GM19452 (cell line): ENCODE results near the gene FAM133A.

Experiments
- ATAC-seq: cut with Tn5 transposase; IDR thresholded peaks from one replicate; pipeline ENCODE4 v1.9.1; 2021; ENCODE audit not compliant: unreplicated experiment

Gene FAM133A

DNA sequence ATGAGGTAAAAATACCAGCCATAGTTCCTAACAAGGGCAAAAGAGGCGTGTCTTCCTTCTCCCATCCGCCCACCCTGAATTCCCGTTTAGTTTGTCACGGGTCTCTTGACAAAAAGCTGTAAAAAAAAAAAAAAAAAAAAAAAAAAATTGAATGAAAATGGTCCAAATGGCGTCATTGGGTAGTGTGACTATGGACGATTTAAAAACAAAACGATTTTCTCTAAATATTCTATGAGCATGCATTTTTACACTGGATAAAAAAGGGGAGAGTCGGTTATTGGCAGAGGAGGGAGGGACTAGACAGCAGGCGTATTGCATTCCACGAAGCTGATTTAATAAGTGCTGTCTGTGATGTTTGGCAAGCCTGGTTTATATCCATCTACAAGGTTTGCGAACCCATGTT, at the start of gene FAM133A:
Gene FAM133A (plus strand): TSS at position 338 of the 403 bp plus-strand sequence. CDS start 35,214 bp downstream, outside the sequence.
- ATAC-seq, result no peak

DNA sequence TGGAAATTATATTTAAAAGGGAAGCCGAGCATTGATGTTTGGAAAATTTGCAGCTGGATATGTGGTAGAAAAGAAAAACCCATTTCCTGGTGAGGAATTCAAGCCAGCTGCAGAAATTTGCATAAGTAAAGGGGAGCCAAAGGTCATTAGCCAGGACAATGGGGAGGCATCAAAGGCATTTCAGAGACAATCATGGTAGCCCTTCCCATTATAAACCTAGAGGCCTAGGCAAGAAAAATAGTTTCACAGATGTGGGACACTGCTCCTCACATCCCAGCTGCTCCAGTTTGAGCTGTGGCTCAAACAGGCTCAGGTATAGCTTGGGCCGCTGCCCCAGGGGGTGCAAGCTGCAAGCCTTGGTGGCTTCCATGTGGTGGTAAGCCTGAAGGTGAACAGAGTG, 36.4 kb upstream of the FAM133A start:
- ATAC-seq, result no peak

DNA sequence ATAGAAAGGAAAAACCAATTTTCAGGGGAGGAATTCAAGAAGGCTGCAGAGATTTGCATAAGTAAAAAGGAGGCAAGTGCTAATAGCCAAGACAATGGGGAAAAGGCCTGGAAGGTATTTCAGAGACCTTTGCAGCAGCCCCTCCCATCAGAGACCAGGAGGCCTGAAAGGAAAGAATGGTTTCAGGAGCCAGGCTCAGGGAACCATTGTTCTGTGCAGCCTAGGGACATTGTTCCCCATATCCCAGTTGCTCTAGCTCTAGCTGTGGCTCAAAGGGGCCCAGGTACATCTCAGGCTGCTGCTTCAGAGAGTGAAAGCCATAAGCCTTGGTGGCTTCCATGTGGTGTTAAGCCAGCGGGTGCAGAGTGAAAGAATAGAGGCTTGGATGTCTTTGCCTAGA, 24.6 kb upstream of the FAM133A start:
- ATAC-seq, result no peak

DNA sequence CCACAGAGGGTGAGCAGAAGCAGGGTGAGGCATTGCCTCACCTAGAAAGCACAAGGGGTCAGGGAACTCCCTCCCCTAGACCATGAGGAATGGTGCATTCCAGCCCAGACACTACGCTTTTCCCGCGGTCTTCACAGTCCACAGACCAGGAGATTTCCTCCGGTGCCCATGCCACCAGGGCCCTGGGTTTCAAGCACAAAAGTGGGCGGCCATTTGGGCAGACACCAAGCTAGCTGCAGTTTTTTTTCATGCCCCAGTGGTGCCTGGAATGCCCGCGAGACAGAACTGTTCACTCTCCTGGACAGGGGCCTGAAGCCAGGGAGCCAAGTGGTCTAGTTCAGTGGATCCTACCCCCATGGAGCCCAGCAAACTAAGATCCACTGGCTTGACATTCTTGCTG, 13.4 kb upstream of the FAM133A start:
- no peak for ATAC-seq

DNA sequence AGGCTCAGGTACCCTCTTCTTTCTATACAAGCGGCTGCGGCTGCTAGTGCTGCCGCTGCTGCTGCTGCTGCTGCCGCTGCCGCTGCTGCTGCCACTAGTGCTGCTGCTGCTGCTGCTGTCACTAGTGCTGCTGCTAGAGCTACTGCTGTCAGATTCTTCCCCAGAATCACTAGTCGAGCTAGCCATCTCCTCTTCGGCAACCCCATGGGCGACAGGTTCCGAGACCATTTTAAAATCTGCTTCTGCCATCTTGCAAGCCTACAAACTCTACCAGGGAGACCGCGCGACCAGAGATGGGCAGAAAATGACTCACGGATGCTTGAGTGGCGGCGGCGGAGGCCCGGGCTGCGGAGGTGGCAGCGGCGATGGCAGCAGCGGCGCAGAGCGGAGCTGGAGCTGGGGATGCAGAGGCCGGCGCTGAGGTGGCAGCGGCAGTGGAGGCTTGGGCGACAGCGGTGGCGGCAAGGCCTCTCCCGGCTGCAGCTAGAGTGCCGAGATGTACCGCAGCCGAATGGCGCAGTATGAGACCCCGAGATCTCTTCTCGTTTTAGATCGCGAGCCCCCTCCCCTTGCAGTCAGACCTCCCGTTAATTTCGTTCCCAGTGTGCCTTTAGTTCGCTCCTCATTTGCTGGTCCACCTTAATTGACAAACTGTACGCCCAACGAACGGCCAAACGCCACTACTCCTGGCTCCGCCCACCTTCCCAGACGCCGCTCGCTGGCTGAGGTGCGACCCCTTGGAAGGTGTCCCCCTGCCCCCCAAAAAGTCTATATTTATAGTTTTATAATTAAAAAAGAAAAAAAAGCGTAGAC, 744 bp upstream of the FAM133A start, which contains the start of gene NAP1L3:
Gene NAP1L3 (minus strand): TSS at position 523 of the 813 bp plus-strand sequence. CDS start 274 bp downstream, at position 249.
- ATAC-seq, result no peak

DNA sequence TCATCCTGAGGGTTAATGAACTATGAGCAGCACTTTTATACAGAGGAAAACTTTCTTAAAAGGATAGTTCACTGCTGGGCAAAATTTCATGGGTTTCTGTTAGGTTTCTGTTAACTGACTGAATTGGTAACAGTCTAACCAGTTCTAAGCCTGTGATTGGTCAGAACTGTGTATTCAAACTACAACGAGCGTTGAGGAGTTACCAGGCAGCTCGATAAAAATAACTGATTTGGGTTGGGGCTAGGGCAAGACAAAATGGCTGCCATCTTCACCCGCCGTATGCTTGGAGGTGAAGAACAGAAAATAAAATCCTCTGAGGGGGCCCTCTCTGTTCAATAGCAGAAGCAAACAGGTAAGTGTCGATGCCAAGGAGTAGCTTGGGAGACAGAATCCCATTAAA, 22.0 kb downstream of the FAM133A start:
- no peak for ATAC-seq

DNA sequence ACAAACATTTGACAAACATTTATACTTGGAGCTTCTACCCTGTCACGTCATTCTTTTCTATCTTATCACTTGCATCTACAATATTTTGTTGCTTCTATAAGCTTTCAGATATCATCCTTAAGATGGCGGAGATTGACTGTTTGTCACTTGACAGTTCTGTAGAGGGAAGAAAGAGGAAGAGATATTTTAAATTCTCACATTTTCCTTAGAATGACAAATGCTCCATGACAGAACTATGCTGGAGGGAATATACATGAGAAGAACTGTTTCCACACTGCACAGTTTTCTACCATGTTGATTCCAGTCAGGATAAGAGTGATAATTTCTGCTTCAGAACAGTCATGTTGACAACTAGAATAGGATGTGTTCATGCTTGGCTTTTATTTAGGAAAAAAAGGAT, 29.7 kb downstream of the FAM133A start:
- ATAC-seq, result no peak

DNA sequence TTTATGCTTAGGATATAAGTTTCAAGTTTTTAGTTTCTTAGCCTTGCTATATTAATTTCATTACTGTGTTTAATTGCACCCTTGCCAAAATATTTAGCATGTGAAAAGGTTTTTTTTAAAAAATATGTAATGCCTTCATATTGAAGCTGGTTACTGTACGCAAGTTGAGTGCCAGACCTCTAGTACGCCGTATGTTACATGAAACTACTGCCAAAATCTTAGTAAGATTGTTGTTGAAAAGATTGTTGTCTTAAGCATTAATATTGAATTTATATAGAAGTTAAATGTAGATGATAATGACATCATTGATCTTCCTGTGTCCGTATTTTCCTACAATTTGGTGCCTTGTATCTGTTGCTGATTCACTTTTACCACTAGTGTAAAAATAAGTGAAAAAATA, 37.1 kb downstream of the FAM133A start:
- ATAC-seq, result no peak

DNA sequence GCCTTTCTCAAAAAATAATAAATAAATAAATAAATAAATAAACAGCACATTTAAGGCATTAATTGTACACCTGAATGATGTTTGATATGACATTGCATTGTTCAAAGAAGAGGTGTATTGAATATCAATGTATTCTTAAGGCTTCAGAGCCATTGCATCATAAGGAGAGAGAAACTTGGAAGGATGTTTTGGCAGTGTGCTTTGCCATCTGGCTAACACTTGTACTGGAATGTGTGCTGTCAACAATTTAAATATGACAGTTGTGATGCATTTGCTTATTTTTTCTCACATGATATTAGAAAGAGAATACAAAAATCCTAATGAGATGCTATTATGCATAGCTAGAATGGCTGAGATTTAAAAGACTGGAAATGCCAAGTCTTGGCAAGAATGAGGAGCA, 67.8 kb downstream of the FAM133A start:
- no peak for ATAC-seq

DNA sequence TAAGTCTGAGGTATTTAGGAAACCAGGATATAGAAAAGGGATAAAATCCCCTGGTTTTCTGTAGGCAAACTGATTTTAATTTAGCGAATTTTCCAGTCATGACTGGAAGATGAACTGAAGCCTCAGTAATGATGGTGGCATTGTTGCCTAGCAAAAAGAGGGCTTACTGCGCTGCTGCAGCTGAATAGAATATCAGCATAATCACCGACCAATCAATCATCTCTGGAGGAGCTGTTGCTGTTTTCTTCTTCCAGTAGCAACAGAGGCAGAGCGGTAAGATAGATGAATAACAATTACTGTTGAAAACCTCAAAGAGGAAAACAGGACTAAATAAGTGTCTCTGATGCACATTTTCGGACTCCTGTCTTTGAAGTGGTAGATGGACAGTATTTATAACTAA, 86.2 kb downstream of the FAM133A start:
- no peak for ATAC-seq
